HG02938 (cell line): Measurements from ENCODE around the gene CTNND2.

Source experiments
- ATAC-seq: cut with Tn5 transposase; IDR thresholded peaks from one replicate; pipeline ENCODE4 v1.9.1; 2021; ENCODE audit warnings: mild to moderate bottlenecking, moderate library complexity; ENCODE audit not compliant: unreplicated experiment

CTNND2 gene

DNA sequence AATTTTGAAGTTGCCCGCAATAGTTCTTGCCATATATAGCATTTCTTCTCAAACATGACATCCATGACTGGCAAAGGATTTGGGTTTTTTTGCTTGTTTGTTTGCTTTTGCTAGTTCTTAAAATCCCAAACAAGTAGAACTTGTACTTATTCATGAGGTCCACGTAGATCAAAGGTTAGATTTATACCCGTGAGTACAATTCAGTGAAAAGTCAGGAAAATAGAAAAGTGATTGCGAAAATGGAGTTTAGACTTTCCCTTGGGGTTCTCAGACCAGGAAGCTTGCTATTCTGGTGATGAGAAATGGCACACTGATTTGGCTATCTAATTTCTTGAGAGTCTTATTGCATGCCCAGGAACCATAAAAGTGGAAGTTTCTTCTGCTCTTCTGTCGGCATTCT, 304.7 kb downstream of the CTNND2 start:
- ATAC-seq = no peak

GRCh38 chr5:11596657-11597071, 307.6 kb downstream of the CTNND2 start:
- ATAC-seq = no peak

DNA sequence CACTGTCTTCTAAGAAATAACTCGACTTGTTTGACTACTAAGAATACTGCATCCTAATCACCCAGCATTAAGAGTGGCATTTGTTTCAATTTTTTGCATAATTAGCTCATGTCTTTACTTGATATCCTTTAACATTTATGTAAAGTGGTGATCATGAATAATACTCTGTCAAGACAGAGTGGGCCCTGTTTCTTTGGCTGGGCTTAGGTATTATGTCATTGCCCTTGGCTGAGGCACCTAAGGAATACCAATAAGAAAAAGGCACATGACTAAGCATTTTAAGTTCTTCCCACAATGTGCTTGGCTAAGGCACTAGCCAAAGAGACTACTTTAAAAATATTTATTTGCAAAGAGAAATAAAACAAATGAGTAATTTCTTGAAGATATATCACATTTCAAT, 308.1 kb downstream of the CTNND2 start:
- no peak for ATAC-seq

- no peak for ATAC-seq
Observed at GRCh38 chr5:11595045-11595444, 309.2 kb downstream of the CTNND2 start.

GRCh38 chr5:11594021-11594420, 310.2 kb downstream of the CTNND2 start:
- no peak for ATAC-seq

DNA sequence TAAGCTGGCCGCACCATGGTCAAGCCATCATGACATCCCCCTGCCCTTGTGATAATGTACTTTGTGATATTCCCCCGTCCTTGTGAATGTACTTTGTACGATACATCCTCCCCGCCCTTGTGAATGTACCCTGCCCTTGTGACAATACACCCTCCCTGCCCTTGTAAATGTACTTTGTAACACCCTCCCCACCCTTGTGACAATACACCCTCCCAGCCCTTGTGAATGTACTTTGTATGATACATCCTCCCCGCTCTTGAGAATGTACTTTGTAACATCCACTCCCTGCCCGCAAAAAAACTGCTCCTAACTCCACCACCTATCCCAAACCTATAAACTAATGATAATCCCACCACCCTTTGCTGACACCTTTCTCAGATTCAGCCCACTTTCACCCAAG, 313.8 kb downstream of the CTNND2 start:
- no peak for ATAC-seq

DNA sequence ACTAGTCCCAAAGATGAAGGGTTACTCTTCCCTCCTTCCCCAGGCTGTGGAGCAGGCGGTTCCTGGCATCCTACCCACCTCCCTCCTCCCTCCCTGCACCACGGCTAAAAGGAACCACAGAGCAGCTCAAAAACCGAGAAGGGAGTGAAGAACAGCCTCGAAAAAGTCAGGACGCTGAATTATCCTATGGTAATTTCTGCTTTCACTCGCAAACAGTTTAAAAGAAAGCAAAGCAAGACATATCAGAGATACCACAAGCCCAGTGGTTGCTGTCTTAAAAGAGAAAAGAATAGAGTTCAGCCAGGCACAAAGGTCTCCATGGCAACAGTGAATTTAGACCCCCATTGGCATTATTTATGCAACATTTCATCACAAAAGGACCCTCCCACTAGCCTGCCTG, 315.4 kb downstream of the CTNND2 start:
- ATAC-seq = no peak

DNA sequence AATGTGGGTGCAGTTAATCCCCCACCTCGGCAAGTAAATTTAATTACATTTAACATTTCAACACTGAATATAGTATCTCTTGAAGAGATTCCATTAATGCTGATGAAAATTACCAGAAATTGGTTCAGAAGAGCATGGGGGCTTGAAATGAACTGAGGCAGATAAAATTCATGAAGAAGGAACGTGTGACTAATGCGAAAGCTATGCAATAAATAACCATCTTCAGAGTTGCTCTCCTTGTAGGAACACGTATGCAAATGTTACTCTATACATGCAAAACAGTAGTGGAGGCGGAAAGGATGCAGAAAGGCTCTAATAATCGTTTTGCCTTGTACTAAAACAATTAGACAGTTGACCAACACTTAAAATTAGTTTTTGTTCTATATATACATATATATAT, 320.2 kb downstream of the CTNND2 start:
- ATAC-seq = no peak

DNA sequence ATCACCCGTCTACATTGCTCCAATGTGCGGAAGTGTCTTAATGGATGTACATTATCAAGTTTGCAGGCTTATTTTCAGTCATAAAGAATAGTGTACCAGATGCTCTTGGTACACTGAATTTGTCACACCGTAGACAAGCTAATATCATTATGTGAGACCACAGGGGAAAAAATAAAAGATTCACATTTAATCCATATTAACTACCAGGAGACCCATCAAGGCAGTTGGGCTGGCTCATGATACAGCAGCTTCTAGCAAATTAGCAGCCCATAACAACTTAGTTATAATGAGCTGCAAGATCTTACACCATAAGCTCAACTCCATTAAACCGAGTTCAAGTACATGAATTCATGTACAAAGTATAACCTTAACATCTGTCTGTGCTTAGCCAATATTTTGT, 324.9 kb downstream of the CTNND2 start:
- no peak for ATAC-seq

DNA sequence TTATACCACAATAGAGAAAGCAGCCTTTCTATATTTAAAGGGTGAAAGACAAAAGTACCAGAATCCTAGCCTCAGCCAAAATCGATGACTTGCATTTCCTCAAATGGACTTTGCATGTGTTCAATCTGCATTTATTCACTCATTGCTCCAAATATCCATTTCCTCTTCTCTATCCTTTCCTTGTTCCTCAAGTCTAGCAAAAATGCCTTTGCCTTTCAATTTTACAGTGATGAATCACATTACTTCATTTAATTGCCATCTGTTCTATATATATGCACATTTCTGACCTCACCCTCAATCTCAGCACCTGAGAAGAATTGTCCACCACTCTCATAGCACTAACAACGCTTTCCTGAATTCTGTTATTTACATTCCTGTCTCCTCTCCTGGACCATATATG, 329.5 kb downstream of the CTNND2 start:
- no peak for ATAC-seq

DNA sequence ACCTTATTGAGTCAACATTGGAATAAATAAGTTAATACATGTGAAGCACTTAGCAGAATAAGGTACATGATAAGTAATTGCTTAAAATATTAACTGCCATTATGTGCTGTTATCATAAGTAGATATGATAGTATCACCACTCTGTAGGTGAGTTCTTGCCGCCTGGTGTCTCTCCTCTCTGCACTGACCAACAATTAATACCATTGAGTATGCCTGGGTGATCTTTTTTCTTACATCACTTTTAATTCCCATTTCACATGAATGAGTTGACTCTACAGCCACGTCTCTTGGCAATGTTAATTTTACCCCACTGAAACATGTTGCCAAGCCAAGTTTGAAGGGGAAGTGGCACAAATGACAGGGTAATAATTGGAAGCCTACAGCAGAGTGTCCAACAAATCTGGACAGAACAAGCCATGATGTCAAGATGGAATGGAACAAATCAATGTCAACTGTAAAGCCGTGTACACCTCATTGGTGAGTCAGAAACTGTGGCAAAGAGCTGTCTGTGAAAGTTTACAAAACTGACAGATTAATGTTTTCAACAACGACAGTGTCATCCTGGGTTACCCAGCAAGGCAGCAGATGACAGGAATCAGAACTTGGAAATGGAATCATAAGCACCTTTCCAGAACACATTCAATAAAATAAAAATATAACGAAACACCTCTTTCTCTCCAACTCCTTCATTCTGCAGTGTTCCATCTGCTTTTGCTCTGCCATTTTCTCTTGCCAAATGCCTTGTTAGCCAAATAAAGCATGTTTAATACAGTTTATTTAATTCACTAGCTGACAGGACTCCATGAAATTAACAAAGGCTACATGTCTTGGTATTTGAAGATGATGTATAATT, 330.9 kb downstream of the CTNND2 start:
- ATAC-seq = no peak

DNA sequence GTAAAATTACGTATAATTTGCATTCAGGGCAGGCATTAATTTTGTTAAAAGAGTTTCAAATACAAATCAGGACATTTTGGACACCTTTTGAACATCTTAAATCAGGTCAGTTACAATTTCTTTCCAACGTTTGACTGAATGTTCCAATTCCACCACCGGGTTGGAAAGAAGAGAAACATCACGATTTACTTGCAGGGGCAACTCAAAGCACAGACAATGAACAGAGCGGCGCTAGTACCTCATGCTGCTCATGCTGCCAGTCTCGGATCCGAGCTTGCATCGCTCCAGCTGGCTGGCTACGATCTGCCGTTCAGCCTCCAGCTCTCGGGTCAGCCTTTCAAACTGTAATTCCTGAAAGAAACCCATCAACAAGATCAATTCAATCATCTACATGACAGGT, 339.5 kb downstream of the CTNND2 start:
- ATAC-seq = no peak

GRCh38 chr5:11563822-11564221, 340.4 kb downstream of the CTNND2 start:
- ATAC-seq = no peak

- ATAC-seq = no peak
Observed at GRCh38 chr5:11560915-11561697, 343.1 kb downstream of the CTNND2 start.

DNA sequence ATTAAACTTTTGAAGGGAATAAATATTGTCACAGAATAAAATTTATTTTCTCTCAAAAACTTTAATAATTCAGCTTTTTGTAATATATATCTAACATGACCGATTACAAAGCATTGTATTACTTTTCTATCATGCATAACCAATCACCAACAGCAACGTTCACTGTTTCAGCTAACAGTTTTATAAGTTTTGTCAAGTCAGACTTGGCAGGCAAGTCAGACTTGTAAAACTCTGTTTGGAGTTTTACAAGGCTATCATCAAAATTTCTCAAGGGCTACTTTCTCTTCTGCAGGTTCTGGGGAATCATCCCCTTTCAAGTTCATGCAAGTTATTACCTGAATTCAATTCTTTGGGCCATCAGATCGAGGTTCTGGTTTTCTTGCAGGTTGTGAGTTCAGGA, 347.2 kb downstream of the CTNND2 start:
- ATAC-seq = no peak

- ATAC-seq = no peak
Observed at GRCh38 chr5:11555171-11555570, 349.1 kb downstream of the CTNND2 start.

DNA sequence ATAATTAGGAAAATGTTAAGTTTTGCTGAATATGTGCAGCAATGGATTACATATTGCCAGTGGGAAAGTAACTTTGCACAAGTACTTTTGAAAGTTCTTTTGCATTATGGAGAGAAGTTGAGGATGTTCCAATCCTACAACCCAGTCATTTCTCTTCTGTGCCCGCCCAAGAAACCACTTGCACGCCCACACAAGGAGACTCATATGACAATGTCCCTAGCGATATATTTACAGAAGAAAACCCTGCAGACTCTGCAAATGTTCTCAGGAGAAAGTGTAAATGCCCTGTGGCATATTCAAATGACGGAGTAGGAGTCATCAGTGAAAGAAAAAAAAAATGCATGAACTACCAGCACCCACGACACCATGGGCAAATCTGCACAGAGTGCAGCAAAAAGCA, 356.5 kb downstream of the CTNND2 start:
- ATAC-seq = no peak

DNA sequence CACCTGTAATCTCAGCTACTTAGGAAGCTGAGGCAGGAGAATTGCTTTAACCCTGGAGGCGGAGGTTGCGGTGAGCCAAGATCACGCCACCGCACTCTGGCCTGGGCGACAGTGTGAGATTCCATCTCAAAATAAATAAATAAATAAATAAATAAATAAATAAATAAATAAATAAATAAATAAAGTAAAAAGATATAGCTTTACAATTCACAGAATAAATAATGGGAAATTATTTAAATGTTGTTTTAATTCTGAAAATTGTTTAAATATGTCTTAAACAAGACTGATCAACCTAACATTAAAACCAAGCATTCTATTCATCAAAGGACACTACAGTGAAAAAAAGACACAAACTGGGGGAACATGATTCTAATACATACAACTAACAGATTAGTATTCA, 357.1 kb downstream of the CTNND2 start:
- no peak for ATAC-seq

DNA sequence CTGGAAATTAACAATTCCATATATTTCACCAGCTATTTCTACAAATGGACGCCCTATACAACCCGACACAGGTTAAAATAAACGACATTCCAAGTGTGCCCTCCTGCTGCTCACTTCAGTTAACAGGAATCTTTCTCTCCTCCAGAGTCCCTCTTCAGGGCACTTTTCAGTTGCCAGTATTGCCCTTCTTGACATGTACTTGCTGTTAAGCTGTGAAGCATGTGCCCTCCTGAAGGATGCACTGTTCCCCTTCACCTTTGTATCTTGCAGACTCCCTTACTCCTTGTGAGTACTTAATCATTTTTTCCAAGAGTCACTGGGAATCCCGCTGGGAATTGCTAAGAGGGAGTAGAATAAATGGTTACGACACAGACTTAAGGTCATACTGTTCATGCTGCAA, 364.1 kb downstream of the CTNND2 start:
- no peak for ATAC-seq

- ATAC-seq = no peak
Observed at GRCh38 chr5:11531811-11532555, 372.3 kb downstream of the CTNND2 start.

- ATAC-seq = no peak
Observed at GRCh38 chr5:11528720-11529119, 375.5 kb downstream of the CTNND2 start.
